ENCODE measurements around the gene ALDOB. TPM values are rescaled to one million over a fixed set of nuclear protein-coding genes. Genes with fewer than 3 reads are reported as not detected.

The ALDOB gene
- 100 to 1,000 TPM in 1 of 5 donors, 1 to 10 TPM in 2, under 1 TPM in 1, not detected in 1; 0.45 to 101 (median 2.4) TPM for total RNA-seq
- polyA plus RNA-seq: 10 to 100 TPM in 1 of 3 donors, 1 to 10 TPM in 2; 1.1 to 13.0 (median 2.5) TPM
- long read RNA-seq, donor 1, transcript ALDOB-201 (9 exons, 2,451 nt): major isoform, 14 of 79 reads
- long read RNA-seq, donor 1, partial matches to known transcripts: 65 of 79 reads
- long read RNA-seq, donor 1, other reads (novel, unspliced or antisense): 0 of 79 reads
- long read RNA-seq, donor 2, transcript ALDOB-201 (9 exons, 2,451 nt): major isoform, 9 of 47 reads
- long read RNA-seq, donor 2, partial matches to known transcripts: 36 of 47 reads
- long read RNA-seq, donor 2, other reads (novel, unspliced or antisense): 0 of 47 reads
- long read RNA-seq, donor 3, partial matches to known transcripts: 0 of 1 reads
- long read RNA-seq, donor 3, other reads (novel, unspliced or antisense): 0 of 1 reads
- long read RNA-seq, donor 4, partial matches to known transcripts: 0 of 2 reads
- long read RNA-seq, donor 4, other reads (novel, unspliced or antisense): 0 of 2 reads
- long read RNA-seq, donor 5: 0 reads
- long read RNA-seq, donor 6, transcript ALDOB-201 (9 exons, 2,451 nt): major isoform, 22 of 84 reads
- long read RNA-seq, donor 6, partial matches to known transcripts: 61 of 84 reads
- long read RNA-seq, donor 6, other reads (novel, unspliced or antisense): 0 of 84 reads
- long read RNA-seq, donor 7, transcript ALDOB-201 (9 exons, 2,451 nt): major isoform, 30 of 46 reads
- long read RNA-seq, donor 7, partial matches to known transcripts: 15 of 46 reads
- long read RNA-seq, donor 7, other reads (novel, unspliced or antisense): 0 of 46 reads
- long read RNA-seq, donor 8: 0 reads
- long read RNA-seq, donor 9, partial matches to known transcripts: 0 of 2 reads
- long read RNA-seq, donor 9, other reads (novel, unspliced or antisense): 0 of 2 reads
- long read RNA-seq, donor 10, transcript ALDOB-201 (9 exons, 2,451 nt): major isoform, 72 of 136 reads
- long read RNA-seq, donor 10, transcript ALDOB-210 (3 exons, 1,034 nt): minor isoform, 5 of 136 reads
- long read RNA-seq, donor 10, partial matches to known transcripts: 59 of 136 reads
- long read RNA-seq, donor 10, other reads (novel, unspliced or antisense): 0 of 136 reads

- Histone ChIP-seq H3K27ac (peak within 1 kb of the TSS in 1 of 5 donors; percentile 11), H3K4me3 (no peak within 1 kb of the TSS), H3K36me3 (no peaks in the 10 kb centered on the region), H3K9me3 (no peaks in the 10 kb centered on the region), H3K27me3 (no peaks in the 10 kb centered on the region), H3K4me1 (peaks cover 0 to 4% (median 0%) of the 10 kb centered on the region in 4 donors)
- intact Hi-C loops (cut with DNase I; ENCODE audit: low total_unique reads): no loop called here
- 49 to 61% (median 52%) methylated on average over 2 of the region's 2 CpGs for WGBS, 5 donors
- TF ChIP-seq, protein P1, sequence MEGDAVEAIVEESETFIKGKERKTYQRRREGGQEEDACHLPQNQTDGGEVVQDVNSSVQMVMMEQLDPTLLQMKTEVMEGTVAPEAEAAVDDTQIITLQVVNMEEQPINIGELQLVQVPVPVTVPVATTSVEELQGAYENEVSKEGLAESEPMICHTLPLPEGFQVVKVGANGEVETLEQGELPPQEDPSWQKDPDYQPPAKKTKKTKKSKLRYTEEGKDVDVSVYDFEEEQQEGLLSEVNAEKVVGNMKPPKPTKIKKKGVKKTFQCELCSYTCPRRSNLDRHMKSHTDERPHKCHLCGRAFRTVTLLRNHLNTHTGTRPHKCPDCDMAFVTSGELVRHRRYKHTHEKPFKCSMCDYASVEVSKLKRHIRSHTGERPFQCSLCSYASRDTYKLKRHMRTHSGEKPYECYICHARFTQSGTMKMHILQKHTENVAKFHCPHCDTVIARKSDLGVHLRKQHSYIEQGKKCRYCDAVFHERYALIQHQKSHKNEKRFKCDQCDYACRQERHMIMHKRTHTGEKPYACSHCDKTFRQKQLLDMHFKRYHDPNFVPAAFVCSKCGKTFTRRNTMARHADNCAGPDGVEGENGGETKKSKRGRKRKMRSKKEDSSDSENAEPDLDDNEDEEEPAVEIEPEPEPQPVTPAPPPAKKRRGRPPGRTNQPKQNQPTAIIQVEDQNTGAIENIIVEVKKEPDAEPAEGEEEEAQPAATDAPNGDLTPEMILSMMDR (IDR thresholded peaks at IDR 0.05): no peak
- TF ChIP-seq POLR2AphosphoS5 (IDR thresholded peaks at IDR 0.05) (no peak), POLR2A (IDR thresholded peaks at IDR 0.05) (no peak), EP300 (IDR thresholded peaks at IDR 0.05) (no peak)
- no peak for DNase-seq
Observed at GRCh38 chr9:101435601-101436079, at the start of gene ALDOB. ALDOB (minus strand) TSS chr9:101435774; CDS start chr9:101430887, 4,887 bp downstream.

DNA sequence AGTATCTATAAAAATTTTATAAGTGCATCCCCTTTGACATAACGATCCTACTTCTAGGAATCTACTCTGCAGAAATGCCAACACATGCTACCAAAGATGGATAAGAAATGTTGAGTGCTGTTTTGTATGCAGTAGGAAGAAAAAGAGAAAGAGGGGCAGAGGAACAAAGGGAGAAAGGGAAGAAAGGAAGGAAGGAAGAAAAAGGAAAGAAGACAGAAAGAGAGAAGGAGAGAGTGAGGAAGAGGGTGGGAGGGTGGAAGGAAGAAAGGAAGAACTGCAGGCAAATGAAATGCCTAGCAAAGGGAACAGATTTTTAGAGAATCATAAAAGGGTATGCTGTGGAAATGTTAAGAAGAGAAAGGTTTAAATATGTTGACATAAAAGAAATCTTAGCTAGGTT, 48.5 kb upstream of the ALDOB start:
- Histone ChIP-seq H3K9me3 (no peaks in the 10 kb centered on the region), H3K27me3 (peaks cover 0 to 15% (median 12%) of the 10 kb centered on the region in 3 donors), H3K27ac (no peak overlapping the region), H3K4me1 (peaks cover 21 to 67% (median 36%) of the 10 kb centered on the region in 4 donors), H3K4me3 (no peak overlapping the region), H3K36me3 (no peaks in the 10 kb centered on the region)
- TF ChIP-seq EP300 (IDR thresholded peaks at IDR 0.05) (no peak), POLR2A (IDR thresholded peaks at IDR 0.05) (no peak), POLR2AphosphoS5 (IDR thresholded peaks at IDR 0.05) (no peak)
- TF ChIP-seq, protein P1 (IDR thresholded peaks at IDR 0.05): no peak
- WGBS, 5 donors: 61 to 88% (median 80%) methylated on average over 1 of the region's 1 CpG
- intact Hi-C loops (cut with DNase I; ENCODE audit: low total_unique reads): no loop called here
- no peak for DNase-seq

GRCh38 chr9:101481261-101481660, 45.7 kb upstream of the ALDOB start:
- Histone ChIP-seq H3K4me1 (peaks cover 19 to 70% (median 43%) of the 10 kb centered on the region in 4 donors), H3K9me3 (no peaks in the 10 kb centered on the region), H3K36me3 (peaks cover 5 to 8% (median 7%) of the 10 kb centered on the region in 4 donors), H3K4me3 (no peak overlapping the region), H3K27ac (peak overlapping the region; percentile 75 to 86 (median 79)), H3K27me3 (peaks cover 0 to 5% (median under 1%) of the 10 kb centered on the region in 3 donors)
- intact Hi-C loops (cut with DNase I; ENCODE audit: low total_unique reads): no loop called here
- TF ChIP-seq, protein P1 (IDR thresholded peaks at IDR 0.05): no peak
- TF ChIP-seq EP300 (IDR thresholded peaks at IDR 0.05) (no peak), POLR2A (IDR thresholded peaks at IDR 0.05) (no peak), POLR2AphosphoS5 (IDR thresholded peaks at IDR 0.05) (no peak)
- peak in 1 of 2 donors; percentile 27 for DNase-seq
- WGBS, 5 donors: 24 to 71% (median 39%) methylated on average over 1 of the region's 1 CpG
